B cell (primary cell): ENCODE results near the gene CALCOCO1.

ENCODE experiments used
- CTCF ChIP-seq: fragments of 200-600 bp; IDR thresholded peaks from one replicate; pipeline ENCODE4 v1.8.0; 2022; ENCODE audit warnings: antibody characterized with exemption, mild to moderate bottlenecking
- EZH2 ChIP-seq: IDR thresholded peaks from 2 replicates; pipeline ENCODE4 v1.6.1; 2012; ENCODE audit warnings: borderline replicate concordance, low read depth, mild to moderate bottlenecking, moderate library complexity, low read length; ENCODE audit not compliant: insufficient read depth, poor library complexity, severe bottlenecking

GRCh38 chr12:53757101-53757770 is 30.0 kb upstream of the CALCOCO1 start:
- TF ChIP-seq CTCF (peak; percentile 93), EZH2 (no peak)
